Fibroblast of skin of back (primary cell): ENCODE measurements around the gene FRMD5.

Source experiments
- DNase-seq: peaks from one replicate; pipeline ENCODE4 v3.0.0-alpha.2; 2013

FRMD5 gene

GRCh38 chr15:44029940-44030568 lies 165.0 kb downstream of the FRMD5 start:
- DNase-seq: peak; percentile 50

DNA sequence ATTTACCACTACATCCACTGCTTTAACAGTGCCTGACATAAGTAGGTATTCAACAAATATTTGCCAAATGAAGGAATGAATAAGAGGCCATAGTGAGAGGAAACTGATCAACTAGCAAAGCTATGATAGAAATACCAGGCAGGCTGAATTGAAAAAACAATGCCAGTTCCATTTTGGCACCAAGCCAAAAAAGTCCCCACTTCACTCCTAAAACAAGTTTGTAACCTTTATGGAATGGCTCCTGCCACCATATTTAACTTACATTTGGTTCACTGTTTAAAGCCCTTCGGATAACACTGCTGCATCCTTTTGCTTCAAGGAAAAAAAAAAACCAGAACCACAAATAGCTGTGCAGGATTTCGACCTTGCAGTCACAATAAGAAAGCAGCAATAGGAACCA lies 166.1 kb downstream of the FRMD5 start:
- peak; percentile 18 for DNase-seq

DNA sequence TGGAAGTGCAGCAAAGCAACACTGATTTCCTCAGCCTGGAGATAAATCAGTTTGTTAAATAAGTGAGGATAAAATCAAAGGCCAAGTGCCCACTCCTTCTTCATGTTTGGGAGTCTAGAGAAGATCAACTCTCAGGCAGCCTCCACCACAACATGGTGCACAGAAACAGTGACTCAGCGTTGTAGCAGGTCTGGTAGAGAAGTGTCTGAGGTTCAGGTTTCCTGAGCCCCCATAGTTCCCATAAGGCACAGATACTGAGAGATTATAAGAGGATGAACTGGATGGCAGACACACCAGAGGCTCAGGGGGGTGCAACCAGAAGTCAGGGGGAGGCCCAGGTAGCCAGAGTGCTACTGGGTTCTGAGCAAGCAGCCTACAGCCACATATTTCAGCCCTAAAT lies 166.7 kb downstream of the FRMD5 start:
- DNase-seq: peak; percentile 7

GRCh38 chr15:44024155-44024554 lies 170.9 kb downstream of the FRMD5 start:
- DNase-seq: no peak

- no peak for DNase-seq
Observed at GRCh38 chr15:44023176-44023575, 171.9 kb downstream of the FRMD5 start.

GRCh38 chr15:44018151-44018550 lies 176.9 kb downstream of the FRMD5 start:
- no peak for DNase-seq

GRCh38 chr15:44015545-44016305 lies 179.3 kb downstream of the FRMD5 start:
- no peak for DNase-seq

DNA sequence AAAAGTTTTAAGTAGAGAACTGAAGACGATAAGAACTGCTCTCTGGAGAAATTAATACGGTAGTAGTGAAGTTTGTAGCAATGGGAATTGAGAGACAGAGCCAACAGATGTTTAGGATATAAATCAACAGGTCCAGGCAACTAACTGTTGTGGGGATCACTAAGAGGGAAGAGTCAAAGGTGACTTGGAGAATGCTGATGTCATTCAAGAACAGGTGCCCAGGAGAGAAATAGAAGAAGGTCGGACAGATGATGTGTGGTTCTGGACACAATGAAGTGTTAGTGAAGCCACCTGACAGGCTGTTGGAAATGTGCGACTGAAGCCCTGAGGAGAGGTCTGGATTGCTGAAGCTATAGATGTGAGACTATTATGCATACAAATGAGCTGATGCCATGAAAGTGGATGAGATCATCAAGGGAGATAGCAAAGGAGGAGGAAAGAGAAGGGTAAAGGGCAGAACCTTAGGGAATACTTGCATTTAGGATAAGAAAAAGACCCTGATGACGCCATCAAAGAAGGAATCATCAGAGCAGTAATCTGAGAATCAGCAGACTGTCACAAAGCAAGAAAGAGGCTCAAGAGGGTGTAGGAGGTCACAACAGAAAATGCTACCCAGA lies 183.7 kb downstream of the FRMD5 start:
- no peak for DNase-seq

DNA sequence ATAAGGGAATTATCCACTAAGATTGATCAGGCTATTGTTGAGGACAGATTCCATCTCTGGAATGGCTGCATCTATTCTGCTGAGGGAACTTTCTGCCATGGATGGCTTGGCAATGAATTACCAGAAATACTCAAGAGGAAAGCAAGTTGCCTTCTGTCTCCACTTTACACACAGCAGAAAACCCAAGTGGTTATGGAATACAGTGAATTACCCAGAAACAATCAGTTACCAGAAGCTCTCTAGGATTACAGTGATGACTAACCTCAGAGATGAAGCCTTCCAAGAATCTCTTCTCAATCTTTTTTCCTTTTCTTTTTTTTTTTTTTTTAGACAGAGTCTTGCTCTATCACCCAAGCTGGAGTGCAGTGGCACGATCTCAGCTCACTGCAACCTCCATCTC lies 185.0 kb downstream of the FRMD5 start:
- DNase-seq: peak; percentile 9

DNA sequence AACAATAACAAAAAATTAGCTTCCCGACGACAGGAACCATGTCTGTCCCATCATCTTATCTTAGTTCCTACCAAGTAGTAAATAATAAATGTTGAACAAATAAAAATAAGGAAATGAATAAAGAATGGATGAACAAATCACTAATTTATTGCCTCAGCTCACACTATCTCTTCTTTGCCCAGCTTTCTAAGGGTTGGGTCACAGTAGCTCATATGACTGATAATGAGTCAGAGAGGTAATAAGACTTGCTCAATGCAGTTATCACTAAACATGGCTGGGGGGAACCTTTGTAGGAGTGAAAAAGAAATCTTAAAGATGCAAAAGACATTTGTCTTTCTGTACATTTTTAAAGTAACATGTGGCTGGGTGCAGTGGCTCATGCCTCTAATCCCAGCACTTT lies 186.0 kb downstream of the FRMD5 start:
- peak; percentile 15 for DNase-seq

DNA sequence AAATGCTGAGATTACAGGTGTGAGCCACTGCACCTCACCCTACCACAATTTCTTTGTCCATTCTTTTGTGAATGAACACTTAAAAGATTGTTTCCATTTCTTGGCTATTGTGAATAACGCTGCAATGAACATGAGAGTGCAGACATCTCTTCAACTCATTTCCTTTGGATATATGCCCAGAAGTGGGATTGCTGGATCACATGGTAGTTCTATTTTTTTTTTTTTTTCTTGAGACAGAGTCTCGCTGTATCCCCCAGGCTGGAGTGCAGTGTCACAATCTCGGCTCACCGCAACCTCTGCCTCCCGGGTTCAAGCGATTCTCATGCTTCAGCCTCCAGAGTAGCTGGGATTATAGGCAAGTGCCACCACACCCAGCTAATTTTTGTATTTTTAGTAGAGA lies 194.8 kb downstream of the FRMD5 start:
- peak; percentile 73 for DNase-seq

GRCh38 chr15:43998607-43999006 lies 196.5 kb downstream of the FRMD5 start:
- peak; percentile 31 for DNase-seq

GRCh38 chr15:43991206-43991605 lies 203.9 kb downstream of the FRMD5 start:
- no peak for DNase-seq

GRCh38 chr15:43989938-43990337 lies 205.1 kb downstream of the FRMD5 start:
- DNase-seq: no peak

- no peak for DNase-seq
Observed at GRCh38 chr15:43988900-43989299, 206.2 kb downstream of the FRMD5 start.

DNA sequence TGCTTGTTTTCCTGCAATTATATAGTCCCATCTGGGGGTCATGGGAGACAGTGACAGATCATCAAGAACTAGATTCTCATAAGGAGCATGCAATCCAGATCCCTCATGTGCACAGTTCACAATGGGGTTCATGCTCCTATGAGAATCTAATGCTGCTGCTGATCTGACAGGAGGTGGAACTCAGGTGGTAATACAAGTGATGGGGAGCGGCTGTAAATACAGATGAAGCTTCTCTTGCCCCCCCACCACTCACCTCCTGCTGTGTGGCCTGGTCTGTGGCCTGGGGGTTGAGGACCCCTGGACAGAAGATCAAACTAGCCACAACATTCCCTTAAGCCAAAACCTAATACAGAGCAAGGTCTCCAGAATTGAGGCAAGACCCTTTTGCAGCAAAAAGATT lies 207.1 kb downstream of the FRMD5 start:
- DNase-seq: no peak

DNA sequence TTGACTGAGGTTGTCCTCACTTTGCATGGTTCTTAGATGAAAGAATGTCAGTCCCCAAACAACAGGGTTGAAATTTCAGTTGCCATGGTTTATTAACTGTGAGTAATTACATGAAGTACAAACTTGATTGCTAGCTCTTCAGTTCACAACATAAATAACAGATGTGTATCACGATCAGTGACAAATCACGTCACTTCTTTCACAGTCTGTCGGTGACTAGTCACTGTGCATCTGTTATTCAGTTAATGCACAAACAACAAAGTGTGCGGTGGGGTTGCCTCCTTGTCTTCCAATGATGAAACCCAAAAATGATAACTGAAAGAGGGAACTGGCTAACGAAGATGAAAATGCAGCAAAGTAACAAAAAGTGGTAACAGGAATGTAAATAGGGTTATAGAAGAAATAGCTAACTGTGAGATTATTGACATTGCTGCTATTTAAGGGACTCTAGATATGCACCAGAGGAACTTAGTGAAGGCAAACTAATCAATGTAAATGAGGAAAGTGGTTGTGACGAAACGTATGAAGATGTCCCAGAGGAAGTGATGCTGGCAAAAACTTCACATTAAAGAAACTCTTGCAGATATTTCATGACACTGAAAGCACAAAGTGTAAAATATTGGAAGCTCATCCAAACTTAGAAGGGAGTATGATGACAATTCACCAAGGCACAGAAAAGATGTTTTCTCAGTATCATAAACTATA lies 208.9 kb downstream of the FRMD5 start:
- no peak for DNase-seq

GRCh38 chr15:43981576-43981975 lies 213.5 kb downstream of the FRMD5 start:
- no peak for DNase-seq

GRCh38 chr15:43977072-43977884 lies 217.8 kb downstream of the FRMD5 start:
- DNase-seq: no peak

- no peak for DNase-seq
Observed at GRCh38 chr15:43975770-43976169, 219.3 kb downstream of the FRMD5 start.

GRCh38 chr15:43975326-43975725 lies 219.7 kb downstream of the FRMD5 start:
- no peak for DNase-seq

DNA sequence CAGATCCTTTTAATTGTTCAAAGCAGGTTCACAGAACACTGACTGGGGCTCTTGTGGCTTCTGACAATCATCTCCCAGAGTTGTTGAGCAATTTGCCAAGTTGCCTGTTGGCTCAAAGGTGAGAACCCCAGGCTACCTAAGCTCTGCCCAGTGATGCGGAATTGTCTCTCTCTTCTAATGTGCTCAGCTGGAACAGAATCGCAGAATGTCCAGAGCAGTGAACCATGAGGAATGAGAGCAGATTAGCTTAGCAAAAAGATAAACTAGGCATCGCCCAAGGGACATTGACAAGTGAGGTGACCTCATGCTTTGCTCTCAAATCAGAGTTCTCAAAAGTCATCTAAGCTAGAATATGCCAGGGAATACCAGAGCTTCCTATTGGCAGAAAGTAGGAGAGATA lies 220.2 kb downstream of the FRMD5 start:
- no peak for DNase-seq
